HG02588 (cell line): Measurements from ENCODE around the gene CCDC149.

Source experiments
- ATAC-seq: cut with Tn5 transposase; IDR thresholded peaks from one replicate; pipeline ENCODE4 v1.9.1; 2021; ENCODE audit warnings: mild to moderate bottlenecking, moderate library complexity; ENCODE audit not compliant: unreplicated experiment

The CCDC149 gene

DNA sequence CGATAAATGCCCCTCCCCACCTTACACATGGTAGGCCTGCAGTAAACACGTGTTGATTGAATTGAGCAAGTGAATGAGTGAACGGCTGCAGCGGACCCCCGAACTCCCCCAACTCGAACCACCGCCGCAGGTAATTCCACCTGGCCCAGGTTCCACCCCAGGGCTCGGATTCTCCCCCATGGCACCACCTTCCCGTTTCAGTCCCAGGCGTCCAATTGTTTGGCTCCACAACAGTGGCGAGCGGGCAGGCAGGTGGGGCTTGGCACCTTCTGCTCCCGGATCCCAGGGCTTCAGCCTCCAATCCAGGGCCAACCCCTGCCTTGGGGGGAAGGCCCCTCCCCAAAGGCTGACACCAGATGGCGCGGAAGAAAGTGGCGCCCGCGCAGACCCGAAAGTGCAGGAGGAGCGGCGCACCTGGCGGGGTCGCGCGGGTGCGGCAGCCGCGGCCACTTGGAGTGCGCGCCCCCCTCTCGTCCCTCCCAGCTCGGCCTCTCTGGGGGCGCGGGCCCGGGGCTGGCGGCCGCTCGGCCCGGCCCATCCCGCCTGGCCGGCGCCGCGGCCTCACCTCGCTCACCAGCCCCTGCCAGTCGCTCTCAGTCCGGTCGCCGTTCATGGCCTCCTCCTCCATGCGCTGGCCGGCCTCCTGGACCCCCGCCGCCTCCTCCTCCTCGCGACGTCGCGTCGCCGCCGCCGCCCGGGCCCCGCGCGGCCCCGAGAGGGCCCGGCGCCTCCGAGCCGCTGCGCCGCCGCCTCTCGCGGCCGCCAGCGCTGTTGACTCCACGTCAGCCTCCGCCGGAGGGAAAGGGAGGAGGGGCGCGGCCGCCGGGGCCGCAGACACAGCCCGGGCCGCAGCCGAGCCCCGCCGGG lies at the start of gene CCDC149:
Gene CCDC149, minus strand, starts transcription at position 791 of the 867 bp plus-strand sequence. Its CDS starts 178 bp downstream, at position 613.
- ATAC-seq: no peak

DNA sequence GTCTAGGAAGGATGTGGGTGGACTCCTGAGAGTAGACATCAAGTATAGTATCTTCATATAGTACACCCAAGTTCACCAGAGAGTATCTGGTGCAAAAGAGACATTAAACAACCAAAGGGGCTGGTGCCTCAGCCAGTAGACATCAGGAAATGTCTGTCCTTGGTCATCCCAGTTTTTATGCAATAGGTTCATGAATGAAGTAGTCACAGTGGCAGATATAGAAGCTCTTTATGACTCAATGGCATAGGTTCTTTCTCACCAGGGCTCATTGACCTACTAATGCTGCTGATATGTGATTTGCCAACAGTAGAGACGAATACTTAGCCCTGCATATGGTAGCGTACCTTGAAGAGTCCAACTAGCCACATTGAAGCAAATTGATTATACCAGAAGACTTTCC lies 45.0 kb upstream of the CCDC149 start:
- ATAC-seq: no peak

DNA sequence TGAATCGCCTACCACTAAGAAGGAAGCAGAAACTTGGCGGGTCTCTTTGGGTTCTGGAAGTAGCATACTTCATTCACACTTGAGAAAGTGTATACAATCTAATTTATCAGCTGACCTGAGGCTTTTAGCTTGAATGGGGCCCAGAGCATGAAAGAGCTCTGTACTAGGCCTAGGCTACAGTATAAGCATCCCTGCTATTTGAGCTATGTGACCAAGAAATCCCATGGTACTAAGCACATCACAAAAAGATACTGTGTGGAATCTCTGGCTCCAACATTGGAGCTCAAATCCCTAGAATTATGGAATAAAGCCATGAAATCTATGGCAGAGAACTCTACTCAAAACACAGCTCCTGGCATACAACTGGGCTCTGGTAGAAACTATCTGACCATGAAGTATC lies 43.9 kb upstream of the CCDC149 start:
- ATAC-seq: no peak

DNA sequence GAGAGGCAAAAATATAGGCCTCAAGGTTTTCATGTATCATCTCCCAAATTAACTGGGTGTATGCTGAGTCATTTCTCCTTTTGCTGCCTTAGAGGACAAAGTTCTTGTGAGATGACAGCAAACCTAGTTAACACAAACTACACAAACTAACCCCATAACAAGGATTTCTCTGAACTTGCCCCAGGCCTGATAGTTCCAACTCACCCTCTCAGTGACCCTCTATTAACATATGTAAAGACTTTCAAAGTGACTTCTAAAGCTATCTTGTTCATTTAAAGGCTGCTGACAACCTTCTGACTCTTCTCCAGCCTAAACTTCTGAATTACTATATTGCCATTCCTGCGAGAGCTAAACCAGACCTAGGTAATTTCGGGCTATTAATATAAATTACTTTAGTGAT lies 43.2 kb upstream of the CCDC149 start:
- no peak for ATAC-seq

DNA sequence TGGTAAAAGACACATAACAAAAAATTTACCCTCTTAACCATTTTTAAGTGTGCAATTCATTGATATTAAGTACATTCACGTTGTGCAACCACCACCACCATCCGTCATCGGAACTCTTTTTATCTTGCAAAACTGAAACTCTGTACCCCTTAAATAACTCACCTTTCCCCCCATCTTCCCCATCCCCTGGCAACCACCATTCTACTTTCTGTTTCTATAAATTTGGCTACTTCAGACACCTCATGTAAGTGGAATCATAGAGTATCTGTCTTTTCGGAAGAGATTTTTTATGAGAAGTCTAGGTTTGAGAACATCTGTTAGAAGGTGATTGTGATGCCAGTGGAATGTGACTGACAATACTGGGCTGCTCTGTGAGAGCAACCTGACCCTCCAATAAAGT lies 39.8 kb upstream of the CCDC149 start:
- no peak for ATAC-seq

DNA sequence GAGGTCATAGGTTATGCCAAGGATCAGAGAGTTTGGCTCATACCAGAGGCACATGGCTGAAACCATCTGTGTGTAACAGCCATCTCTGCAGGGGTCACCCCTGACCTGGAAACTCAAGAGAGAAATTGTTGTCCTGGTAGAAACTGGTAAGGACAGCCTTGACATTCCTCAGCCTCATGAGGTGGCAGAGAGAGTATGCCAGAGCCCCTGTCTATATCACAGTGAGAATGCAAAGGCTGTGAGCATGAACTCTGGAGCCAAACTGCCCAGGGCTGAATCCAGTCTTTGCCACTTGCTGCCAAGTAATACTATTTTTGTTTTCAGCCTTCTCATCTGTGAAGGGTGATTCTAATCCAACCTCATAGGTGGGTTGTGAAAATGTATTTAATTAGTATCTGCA lies 37.1 kb upstream of the CCDC149 start:
- no peak for ATAC-seq

DNA sequence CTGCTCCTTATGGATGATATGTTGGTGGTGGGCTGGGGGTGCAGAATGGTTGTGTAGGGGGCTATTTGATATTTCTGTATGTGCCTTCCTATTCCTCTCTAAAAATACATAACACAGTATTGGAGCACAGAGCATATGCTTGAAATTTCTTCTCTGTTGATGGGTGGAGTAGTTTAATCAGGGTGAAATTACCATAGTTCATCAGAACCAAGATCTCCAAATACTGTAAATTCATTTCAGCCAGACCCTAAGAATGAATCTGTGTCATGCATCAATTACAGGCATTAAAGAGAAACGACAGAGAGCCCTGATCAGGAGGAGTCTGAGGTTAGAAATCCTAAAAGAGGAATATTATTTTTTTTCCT lies 25.1 kb upstream of the CCDC149 start:
- no peak for ATAC-seq

DNA sequence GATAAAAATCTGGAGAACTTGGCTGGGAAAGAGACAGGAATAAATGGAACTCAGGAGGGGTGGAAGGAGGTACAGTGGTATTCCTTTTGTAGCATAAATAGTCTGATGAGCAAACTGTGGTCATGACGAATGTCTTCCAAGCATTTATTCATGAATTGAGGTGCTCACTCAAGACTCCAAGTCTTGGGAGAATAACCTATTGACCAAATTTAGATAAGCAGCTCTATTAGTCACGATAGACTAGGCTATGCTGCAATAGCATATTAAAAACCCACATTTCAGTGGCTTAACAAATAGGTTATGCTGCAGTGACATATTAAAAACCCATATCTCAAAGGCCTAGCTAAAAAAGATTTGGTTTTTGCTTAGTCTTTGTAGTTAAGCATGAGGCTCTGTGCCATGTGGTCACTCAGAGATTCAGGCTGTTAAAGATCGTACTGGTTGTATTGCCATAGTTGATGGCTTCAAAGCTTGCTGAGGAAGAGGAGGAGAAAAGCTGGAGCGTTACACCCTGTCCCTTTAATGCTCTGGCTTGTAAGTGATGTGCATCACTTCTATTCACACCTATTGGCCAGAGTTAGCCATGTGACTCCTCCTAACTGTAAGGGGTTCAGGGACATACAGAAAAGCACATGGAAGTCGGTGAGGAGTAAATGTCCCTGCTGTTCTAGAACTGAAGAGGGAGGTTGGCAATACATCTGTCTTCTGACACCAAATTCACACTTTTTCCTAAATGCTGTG lies 24.5 kb upstream of the CCDC149 start:
- no peak for ATAC-seq

DNA sequence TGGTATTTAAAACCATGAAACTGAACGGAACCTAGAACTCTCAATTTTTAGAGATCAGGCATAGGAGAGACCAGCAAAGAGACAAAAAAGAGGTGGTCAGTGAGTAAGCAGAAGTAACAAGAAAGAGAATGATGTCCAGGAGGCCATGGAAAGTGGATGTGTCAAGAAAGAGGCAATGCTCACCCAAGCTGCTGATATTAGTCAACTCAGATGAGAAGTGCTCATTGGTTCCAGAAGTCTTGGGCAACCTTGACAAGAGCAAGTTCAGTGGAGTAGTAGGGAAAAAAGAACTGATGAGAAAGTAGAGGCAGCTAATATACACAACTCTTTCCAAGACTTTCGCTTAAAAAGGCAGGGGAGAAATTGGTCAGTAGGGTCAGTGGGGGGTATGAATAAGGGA lies 23.0 kb upstream of the CCDC149 start:
- no peak for ATAC-seq

DNA sequence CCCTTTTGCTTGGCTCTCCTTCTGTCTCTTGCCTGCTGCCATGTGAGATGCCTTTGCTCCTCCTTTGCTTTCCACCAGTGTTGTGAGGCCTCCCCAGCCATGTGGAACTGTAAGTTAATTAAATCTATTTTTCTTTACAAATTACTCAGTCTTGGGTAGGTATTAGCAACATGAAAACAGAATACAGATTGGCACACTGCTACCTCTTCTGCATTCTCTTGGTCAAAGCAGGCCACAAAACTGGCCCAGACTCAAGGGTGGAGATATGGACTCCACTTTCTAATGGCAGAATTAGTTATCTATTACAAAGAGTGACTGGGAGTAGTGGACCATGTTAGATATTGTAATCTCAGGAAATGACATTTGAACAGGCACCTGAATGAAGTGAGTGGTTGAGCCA lies 21.5 kb upstream of the CCDC149 start:
- ATAC-seq: no peak

DNA sequence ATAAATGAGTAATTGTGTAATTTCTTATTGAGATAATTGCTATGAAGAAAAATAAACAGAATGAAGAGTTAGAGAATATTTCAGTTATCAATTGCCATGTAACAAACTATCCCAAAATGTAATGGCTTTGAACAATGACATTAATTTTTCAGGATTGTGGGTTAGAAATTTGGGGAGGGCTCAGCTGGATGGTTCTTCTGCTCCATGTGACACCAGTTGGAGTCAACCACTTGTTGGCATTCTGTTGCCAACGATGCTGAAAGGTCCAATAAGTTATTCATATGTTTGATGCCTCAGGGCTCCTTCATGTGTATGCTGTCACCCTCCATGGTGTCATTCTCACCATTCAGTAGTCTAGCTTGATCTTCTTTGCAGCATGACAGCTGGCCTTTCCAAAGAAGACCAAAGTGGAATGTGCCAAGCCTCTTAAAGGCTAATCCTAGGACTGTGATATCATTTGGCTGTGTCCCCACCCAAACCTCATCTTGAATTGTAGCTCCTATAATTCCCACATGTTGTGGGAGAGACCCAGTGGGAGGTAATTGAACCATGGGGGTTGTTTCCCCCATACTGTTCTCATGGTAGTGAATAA lies 20.9 kb upstream of the CCDC149 start:
- ATAC-seq: no peak

DNA sequence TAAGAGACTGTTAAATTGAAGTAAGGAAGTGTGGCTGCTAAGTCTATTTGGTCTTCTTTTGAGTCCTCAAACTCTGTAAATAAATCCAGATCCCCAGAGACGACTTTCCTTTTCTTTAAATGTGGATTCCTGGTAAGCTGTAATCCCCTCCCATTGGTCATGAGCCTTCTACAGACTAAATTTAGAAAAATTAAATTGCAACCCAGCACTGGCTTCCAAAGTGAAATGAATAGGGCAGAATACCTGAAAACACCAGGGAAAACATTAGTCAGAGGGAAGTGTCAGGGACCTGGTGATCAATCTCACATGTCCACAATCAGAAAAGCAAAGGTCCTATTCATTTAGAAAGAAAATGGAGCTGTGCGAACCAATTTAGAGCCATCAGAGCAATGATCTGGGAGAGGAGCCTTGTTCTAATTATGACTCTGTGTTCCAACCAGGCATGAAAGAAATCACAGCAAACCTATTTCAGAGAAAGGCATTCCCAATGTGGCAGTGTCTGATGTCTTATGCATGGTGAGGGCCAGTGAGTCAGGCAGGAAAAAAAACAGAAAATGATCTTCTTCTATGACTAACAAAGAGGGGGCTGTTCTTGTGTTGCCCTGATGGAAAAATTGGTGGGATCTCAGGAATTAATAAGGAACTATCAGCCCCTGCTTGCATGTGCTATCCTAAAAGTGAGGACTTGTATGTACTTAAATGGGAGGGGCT lies 19.8 kb upstream of the CCDC149 start:
- ATAC-seq: no peak

DNA sequence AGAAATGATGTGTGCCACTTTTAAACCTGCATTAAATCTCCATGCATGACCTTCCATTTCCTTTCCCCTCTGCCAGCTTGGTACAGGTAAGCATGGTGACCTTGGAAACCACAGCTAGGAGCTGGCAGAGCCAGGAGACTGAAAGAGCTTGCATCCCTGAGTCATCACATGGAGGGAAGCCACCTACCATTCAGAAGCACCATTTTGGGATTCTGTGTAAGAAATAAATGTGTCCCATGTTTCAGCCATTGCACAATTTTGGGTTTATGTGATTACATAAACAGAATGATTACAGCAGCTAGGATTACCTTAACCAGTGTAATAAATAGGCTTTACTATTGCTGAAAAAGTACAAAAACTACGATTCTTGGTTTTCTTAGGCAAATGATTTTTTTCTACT lies 17.3 kb upstream of the CCDC149 start:
- ATAC-seq: no peak

DNA sequence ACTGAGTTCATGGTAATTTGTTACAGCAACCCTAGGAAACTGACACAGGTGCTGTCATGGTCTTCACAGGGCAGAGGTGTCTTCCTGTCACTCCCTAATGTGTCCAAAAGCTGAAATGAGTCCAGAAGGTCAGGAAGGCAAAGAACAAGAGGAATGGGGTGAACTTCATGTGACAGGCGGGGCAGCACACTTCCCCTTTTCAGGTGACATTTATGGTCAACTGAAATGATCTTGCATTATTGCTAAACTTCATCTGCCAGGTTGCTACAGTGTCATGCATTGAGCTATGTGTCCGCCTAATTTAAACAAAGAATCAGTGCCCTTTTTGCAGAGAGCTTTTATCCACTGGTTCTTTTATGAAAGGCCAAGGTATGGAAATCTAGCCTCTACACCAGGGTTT lies 15.9 kb upstream of the CCDC149 start:
- ATAC-seq: no peak

DNA sequence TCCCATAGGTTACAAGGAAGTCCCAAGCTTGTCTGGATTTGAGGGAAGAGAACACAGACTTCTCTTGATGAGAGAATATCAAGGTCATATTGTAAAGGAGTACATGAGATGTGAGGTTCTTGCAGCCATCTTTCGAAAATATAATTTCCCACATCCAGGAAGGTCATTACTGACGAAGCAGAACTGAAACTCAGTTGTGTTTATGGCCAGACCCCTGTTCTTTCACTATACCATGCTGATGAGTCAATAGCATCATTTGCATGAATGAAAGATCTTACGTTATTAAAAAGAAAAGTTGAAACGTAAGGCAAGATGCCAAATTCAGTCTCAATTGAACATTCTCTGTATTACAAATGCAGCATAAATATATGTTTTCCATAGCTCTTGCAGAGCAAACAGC lies 14.2 kb upstream of the CCDC149 start:
- no peak for ATAC-seq

DNA sequence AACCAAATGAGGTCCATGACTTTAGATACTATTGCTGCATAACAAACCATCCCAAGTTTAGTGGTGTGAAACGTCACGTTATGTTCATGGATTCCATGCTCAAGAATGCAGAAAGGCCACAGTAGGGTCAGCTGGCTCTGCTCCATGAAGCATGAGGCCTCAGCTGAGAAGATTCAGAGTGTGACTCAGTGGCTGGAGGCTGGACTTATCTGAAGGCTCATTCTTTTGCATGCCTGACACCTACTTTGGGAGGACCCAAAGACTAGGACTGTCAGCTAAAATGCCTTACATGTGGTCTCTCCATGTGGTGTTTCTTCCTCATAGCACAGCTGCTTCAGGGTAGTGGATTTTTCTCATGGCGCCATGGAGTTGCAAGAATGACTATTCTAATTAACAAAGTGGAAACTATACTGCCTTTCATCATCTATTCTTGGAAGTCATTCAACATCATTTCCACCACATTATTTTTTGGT lies 11.5 kb upstream of the CCDC149 start:
- ATAC-seq: no peak

DNA sequence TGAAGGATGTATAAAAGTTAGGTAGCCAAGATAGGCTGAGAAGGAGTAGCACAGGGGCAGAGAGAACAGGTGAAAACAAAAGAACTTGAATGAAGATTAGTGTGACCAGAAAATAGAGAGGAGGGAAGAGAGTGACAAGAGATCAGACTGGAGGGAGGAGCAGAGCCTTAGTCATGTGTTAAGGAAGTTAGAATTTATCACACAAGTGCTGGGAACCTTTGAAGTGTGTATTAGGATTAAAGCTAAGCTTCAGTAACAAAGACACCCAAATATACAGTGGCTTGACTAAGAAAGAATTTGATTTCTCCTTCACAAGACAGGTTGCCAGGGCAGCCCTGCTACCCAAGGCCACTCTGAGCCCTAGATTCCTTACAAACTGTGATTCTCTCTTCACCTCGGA lies 10.7 kb upstream of the CCDC149 start:
- ATAC-seq: no peak

DNA sequence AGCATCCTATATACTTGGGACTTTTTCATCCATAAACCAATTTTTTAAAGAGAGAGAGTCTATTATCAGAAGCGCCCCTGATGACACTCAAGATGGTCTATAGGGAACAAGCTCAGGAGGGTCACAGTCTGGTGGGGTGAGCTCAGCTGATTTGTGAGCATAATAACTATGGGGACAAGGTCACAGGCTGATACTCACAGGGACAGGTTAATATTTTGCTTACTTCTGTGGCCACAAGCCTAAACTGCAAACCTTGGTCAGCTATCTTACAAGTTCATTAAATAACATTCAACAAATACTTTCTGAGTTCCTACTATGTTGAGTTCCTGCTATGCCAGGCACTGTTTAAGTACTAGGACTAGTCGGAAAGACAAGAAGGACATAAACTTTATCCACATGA lies 10.2 kb upstream of the CCDC149 start:
- no peak for ATAC-seq

DNA sequence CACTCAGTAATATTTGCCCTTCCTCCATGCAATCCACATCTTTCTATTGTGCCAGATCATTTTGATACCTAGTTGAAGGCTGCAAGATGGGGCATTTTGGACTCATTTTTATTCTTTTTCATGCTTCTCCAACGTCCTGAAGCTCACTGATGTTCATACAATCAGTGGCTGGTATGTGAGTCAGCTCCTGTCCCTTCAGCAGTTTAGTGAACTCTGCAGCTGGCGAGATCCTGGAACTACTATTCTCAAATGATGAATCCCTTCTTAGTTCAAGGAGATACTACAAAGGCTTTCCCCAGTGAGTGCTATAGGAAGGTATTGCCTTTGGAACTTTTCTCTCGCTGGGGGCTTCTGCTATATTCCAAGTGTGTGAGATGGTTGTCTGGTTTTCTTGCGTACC lies 9.6 kb upstream of the CCDC149 start:
- no peak for ATAC-seq

DNA sequence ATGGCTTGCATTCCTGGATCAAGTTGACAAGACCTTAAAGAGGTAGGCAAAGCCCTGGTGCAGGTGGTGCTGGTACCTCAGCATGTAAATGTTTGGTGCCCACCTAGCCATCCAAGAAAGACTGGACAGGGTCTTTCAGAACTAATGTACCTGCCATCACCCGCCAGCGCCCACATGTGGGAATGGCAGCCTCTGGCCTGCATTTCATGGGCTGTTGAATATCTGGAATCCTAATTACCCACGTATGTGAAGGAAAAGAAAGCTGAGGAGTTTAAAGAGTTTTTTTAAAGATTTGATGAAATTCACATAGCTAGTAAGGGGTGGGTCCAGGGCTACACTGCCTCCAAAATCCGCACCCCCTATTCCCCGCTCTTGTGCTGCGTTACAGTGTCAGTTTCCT lies 8.6 kb upstream of the CCDC149 start:
- ATAC-seq: no peak

DNA sequence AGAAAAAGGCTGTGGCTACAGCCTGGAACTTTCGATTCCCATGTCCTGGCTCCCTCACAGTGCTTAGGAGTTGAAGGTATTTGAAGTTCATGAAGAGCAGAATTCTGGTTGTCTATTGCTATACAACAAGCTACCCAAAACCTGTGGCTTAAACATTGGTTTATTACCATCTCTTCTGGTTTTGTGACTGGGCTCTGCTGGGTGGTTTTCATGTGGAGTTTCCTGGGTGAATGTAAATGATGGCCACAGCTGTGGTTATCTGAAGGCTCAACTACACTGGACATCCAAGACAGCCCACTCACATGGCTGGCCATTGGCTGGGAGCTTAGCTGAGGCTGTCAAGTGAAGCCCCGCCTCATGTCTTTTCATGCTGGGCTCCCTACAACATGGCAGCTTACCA lies 7.2 kb upstream of the CCDC149 start:
- no peak for ATAC-seq
